GM20431 (cell line): ENCODE results near the gene NECTIN3.

ENCODE experiments used
- in situ Hi-C: fragments of 300-500 bp; cut with MseI, MboI; formaldehyde crosslinking; loops from one replicate; pipeline ENCODE4 v1.15.0; 2020; ENCODE audit warnings: low sequenced_read_pairs; ENCODE audit not compliant: unreplicated experiment

NECTIN3 gene

DNA sequence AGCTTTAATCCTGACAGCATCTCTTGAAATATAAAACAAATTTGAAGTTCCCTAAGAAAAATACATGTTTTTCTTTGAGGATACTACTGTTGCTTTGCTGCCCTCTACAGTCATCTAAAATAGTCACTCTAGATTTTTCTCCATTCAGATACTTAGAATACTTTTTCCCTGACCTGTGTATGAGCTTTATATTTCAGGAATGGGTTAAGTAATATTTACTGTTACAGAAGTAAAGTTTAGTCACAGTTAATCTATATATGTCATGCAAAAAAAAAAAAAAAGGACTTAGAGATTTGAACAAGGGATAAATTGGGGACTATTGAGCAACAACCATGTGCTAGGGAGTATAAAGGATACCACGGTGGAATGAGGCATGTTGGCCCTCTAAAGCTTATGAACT lies 8.8 kb downstream of the NECTIN3 start:
- in situ Hi-C loops: no loop called here

DNA sequence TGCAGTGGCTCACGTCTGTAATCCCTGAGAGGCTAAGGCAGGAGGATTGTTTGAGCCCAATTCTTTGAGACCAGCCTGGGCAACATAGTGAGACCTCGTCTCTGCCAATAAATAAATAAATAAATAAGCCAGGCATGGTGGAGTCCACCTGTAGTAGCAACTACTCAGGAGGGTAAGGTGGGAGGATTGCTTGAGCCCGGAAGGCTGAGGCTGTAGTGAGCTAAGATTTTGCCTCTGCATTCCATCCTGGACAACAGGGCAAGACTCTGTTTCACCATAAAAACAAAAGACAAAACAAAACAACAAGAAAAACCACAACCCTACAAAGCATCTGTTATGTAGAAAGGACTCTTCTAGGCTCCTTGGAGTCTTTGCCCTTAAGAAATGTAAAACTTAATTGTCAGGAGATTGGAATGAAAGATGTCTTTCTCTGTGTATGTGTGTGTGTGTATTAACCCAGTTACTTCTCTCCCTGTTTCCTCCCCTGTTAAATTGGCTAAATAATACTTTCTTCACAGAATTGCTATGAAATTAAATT lies 9.5 kb downstream of the NECTIN3 start:
- in situ Hi-C loops: no loop called here

DNA sequence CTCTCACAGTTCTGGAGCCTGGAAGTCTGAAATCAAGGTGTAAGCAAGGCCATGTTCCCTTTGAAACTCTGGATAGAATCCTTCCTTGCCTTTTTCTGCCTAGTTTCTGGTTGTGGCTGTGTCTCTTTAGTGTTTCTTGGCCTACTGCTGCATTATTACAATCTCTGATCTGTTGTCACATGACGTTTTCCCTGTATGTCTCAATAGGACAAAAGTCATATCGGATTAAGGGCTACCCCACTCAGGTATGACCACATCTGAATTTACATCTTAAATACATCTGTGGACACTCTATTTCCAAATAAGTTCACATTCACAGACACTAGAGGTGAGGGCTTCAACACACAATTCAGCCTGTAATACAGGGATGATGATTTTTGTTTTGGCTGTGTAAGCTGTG lies 13.3 kb downstream of the NECTIN3 start:
- in situ Hi-C loops: no loop called here

GRCh38 chr3:111087924-111088469 lies 16.4 kb downstream of the NECTIN3 start:
- in situ Hi-C loops: no loop called here

GRCh38 chr3:111096487-111097209 lies 25.0 kb downstream of the NECTIN3 start:
- in situ Hi-C loops: no loop called here

DNA sequence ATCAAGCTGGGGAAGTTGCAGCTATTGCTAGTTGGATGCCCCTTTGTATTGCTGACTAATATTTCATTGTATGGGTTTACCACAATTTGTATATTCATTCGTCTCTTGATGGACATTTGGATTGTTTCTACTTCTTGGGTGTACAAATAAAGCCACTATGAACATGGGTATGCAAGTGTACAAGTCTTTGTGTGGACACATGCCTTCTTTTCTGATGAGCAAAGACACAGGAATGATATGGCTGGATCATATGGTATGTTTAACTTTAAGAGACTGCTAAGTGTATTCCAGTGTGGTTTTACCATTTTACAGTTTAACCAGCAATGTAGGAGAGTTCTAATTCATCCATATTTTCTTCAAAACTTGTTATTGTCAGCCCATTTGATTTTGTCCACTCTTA lies 32.2 kb downstream of the NECTIN3 start:
- in situ Hi-C loops: no loop called here

DNA sequence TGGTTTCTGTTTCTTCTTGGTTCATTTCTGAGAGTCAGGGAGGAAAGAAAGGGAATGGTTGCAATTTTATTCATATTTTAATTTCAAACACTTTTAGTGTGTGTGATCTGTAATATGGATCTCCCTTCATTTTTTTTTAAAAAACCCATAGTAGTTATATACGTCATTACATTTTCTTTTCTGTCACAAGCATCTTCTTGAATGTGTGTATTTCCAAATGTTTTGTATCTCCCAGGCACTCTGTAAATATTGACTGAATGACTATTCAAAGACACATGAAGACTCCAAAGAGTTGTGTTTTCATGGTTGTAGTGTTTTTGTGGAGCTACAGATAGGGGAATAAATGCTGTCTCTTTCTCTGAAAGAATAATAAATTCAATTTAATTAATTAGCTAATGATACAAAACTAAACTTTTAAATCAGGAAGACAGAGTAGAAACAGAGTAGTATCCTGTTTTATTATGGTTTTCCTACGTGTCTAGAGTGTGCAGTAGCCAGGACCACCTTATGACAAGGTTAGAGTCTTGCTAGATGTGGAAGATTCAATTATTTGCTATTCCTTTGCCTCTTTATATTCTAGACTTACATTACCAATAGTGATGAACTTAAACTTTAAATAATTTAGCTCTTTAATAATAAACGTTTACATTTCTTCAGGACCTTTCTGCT lies 35.5 kb downstream of the NECTIN3 start:
- in situ Hi-C loops: no loop called here

GRCh38 chr3:111107662-111108035 lies 36.0 kb downstream of the NECTIN3 start:
- in situ Hi-C loops: no loop called here

GRCh38 chr3:111112913-111113312 lies 41.3 kb downstream of the NECTIN3 start:
- in situ Hi-C loops: no loop called here

DNA sequence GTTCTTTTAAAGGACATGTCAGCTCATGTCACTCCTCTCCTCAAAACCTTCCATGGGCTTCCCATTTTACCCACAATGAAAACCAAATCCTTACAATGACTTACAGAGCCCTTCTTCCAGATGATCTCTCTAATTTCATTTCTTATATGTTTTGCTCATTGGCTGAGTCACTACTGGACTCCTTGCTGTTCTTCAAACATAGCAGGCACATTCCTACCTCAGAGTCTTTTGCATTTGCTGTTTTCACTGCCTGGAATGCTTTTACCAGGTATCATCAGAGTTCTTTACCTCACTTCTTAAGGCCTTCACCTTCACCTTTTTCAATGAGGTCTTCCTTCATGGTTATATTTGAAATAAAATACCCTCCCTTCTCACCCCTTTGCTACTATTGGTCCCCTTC lies 57.3 kb downstream of the NECTIN3 start:
- in situ Hi-C loops: no loop called here

- in situ Hi-C loops: no loop called here
Measured at GRCh38 chr3:111130827-111131226, 59.2 kb downstream of the NECTIN3 start.

DNA sequence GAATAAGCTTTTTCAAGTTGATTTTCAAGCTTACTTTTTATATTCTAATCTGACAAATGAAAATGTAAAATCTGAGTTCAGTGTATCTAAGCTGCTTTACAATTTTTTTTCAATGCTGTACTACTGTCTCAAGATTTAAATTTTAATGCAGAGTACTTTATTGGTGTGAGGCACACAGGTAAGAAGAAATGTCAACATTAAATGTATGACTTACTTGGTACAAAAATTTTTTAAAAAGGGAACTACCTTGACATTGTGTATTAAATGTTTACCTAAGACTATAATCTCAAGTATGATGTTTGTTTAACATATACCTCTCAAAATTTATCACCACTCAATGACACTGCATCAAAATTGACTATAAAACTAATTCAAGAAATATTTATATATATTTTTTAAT lies 62.7 kb downstream of the NECTIN3 start:
- in situ Hi-C loops: no loop called here

DNA sequence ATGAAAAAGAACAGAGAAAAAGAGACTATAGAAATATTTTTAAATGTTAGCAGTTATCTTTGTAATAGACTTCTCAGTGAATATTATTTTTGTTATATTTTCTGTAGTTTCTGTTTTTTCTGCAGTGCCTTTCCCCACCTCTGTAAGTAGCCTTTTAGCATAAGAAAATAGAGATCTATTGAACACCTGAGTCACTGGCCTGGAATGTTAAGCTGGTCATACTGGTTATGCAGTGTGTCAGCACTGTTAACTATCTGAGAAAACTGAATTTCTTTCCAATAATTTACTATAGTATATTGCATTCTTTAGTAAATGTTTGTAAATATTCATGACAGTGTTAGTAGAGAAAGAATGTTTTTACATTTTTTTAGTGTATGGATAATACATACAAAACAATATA lies 79.8 kb downstream of the NECTIN3 start:
- in situ Hi-C loops: no loop called here

DNA sequence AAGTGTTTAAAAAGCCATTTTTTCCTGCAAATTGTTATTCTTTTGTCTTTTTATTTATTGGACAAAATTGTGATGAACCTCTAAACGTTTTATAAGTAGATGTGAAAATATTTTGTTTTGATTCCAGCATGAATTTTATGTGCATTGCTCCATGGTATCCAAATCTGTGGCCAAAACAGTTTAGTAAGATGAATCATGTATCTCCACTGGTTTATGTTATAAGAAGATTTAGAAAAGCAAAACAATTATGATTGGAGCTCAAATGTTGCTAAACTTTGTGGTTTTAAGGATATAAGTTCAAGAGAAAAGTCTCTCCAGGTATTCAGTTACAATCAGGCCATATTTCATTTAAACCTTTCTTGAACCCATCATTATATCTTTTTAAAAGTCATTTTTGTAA lies 80.9 kb downstream of the NECTIN3 start:
- in situ Hi-C loops: no loop called here

GRCh38 chr3:111156517-111156916 lies 84.9 kb downstream of the NECTIN3 start:
- in situ Hi-C loops: no loop called here

- in situ Hi-C loops: no loop called here
Measured at GRCh38 chr3:111159391-111159790, 87.8 kb downstream of the NECTIN3 start.

- in situ Hi-C loops: no loop called here
Measured at GRCh38 chr3:111164621-111165020, 93.0 kb downstream of the NECTIN3 start.

DNA sequence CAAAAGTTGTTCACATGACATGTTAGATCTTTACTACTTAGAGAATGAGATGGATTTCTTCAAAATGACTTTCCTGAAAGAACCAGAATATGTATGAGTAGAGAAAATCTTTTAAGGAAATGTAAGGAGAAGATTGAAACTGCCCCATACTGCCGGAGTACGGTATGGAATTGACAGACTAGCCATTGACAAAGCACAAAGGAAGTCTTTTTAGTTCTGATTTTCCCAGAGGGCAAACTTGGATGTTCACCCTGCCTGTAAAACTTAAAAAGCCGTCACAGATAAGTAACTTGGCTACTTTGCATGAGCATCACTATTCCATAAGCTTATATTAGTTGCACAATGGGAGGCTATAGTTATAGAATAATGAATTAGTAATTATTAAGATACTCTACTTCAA lies 93.8 kb downstream of the NECTIN3 start:
- in situ Hi-C loops: no loop called here

DNA sequence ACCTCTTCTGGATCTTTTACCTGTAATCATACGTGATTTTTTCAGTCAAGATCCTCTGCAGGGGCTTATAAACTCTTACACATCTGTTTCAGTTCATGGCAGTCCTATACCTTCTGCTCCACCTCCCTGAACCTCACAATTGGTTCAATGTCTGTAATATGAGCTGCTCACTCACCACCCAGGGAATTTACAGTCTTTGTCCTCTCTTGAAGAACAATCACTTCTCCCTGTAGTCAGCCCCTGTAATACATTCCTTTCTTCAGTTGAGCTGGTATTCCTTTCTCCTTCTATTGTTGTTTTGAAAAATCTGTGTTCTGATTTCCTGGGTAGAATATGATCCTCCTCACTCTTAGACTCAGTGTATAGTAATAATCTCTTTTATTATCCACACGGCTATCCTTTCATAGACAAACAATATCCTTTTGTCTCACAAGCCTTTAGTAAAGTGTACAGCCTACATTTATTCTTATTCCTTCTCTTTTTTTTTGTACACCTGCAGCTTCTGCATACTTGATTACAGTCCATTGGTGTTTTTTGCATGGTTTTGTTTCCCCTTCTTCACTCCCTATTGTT lies 101.8 kb downstream of the NECTIN3 start:
- in situ Hi-C loops: no loop called here

GRCh38 chr3:111173906-111174305 lies 102.3 kb downstream of the NECTIN3 start:
- in situ Hi-C loops: no loop called here

DNA sequence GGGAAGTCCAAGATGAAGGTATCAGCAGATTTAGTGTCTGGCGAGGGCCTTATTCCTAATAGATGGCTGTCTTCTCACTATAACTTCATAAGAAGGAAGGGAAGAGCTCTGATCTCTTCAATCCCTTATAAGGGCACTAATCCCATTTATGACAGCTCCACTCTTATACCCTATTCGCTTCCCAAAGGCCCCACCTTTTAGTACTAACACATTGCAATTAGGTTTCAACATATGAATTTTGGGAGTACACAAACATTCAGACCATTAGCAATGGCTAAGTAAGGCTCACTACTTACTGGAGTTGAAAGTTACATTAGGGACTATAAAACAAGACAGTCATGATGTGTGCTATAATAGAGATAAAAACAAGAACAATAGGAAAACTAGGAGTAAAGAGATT lies 118.9 kb downstream of the NECTIN3 start:
- in situ Hi-C loops: no loop called here
